Bronchial epithelial cell (primary cell): ENCODE results near the gene IL19. TPM values are rescaled to one million over a fixed set of nuclear protein-coding genes. Genes with fewer than 3 reads are reported as not detected.
A peak's percentile ranks its signal among the peaks of the same experiment; 100 is the strongest.

Experiments
- DNase-seq: peaks from one replicate; pipeline ENCODE4 v3.0.0-alpha.2; 2010; ENCODE audit warnings: low read depth
- FAIRE-seq: peaks from 2 replicates; lab custom pipeline; 2011; peaks lifted over from hg19 to GRCh38; lab: Jason Lieb, UNC
- H3K27me3 ChIP-seq: 2 replicates; pipeline ENCODE4 v1.5.1; 2011; ENCODE audit warnings: low read length; ENCODE audit not compliant: control insufficient read depth, insufficient read depth
- H3K36me3 ChIP-seq: 2 replicates; pipeline ENCODE4 v1.5.1; 2011; ENCODE audit warnings: low read length; ENCODE audit not compliant: control insufficient read depth, insufficient read depth
- H3K4me3 ChIP-seq: 2 replicates; pipeline ENCODE4 v1.5.1; 2011; ENCODE audit warnings: mild to moderate bottlenecking, low read depth, low read length, control low read depth
- CTCF ChIP-seq: IDR thresholded peaks from 2 replicates; pipeline ENCODE4 v1.5.1; 2011; ENCODE audit warnings: mild to moderate bottlenecking, moderate library complexity, low read length, control low read depth, inconsistent platforms; ENCODE audit not compliant: insufficient read depth, severe bottlenecking
- total RNA-seq: library from RNA; depleted of rRNA; stranded (reverse); fragments of >200 nt; gene quantifications from 2 replicates; pipeline ENCODE4 v1.2.1, GENCODE V29; 2014

IL19 gene
- total RNA-seq, 1 donor from 2014 or later: not detected

GRCh38 chr1:206885341-206886060, 114.9 kb downstream of the IL19 start:
- FAIRE-seq: no peak
- Histone ChIP-seq H3K27me3 (no peaks in the 10 kb centered on the region), H3K4me3 (no peak overlapping the region), H3K36me3 (no peaks in the 10 kb centered on the region)
- DNase-seq: peak; percentile 95
- no peak for TF ChIP-seq CTCF

GRCh38 chr1:206886831-206887230, 116.3 kb downstream of the IL19 start:
- H3K27me3 ChIP-seq: no peaks in the 10 kb centered on the region
- H3K36me3 ChIP-seq: no peaks in the 10 kb centered on the region
- DNase-seq: no peak
- no peak overlapping the region for H3K4me3 ChIP-seq
- TF ChIP-seq CTCF: no peak
- FAIRE-seq: no peak

- FAIRE-seq (no peak), DNase-seq (peak; percentile 80)
- no peak for TF ChIP-seq CTCF
- H3K36me3 ChIP-seq: no peaks in the 10 kb centered on the region
- H3K4me3 ChIP-seq: no peak overlapping the region
- H3K27me3 ChIP-seq: no peaks in the 10 kb centered on the region
Observed at GRCh38 chr1:206887701-206888100, 117.1 kb downstream of the IL19 start.

- DNase-seq: peak; percentile 97
- Histone ChIP-seq H3K36me3 (no peaks in the 10 kb centered on the region), H3K27me3 (no peaks in the 10 kb centered on the region), H3K4me3 (no peak overlapping the region)
- TF ChIP-seq CTCF: no peak
- no peak for FAIRE-seq
Observed at GRCh38 chr1:206890125-206891060, 119.8 kb downstream of the IL19 start.

GRCh38 chr1:206891412-206891811, 120.8 kb downstream of the IL19 start:
- H3K4me3 ChIP-seq: no peak overlapping the region
- no peaks in the 10 kb centered on the region for H3K36me3 ChIP-seq
- no peaks in the 10 kb centered on the region for H3K27me3 ChIP-seq
- TF ChIP-seq CTCF: no peak
- FAIRE-seq: no peak
- peak; percentile 73 for DNase-seq

Other genes with a start within 250 kb of the IL19 start
- 52.0 and 56.1 TPM in 2 replicates for gene EIF2D, start 158.3 kb upstream of the IL19 start, total RNA-seq
- 51.0 and 58.2 TPM in 2 replicates for gene DYRK3, start 135.2 kb upstream of the IL19 start, total RNA-seq
- 23.2 and 33.2 TPM in 2 replicates for gene MAPKAPK2, start 85.9 kb upstream of the IL19 start, total RNA-seq
- gene IL10, start 1.7 kb downstream of the IL19 start, total RNA-seq: not detected in 2 replicates
- gene IL20, start 94.8 kb downstream of the IL19 start, total RNA-seq: 0.53 TPM in 1 of 2 replicates, not detected in the other
- 0.13 and 0.26 TPM in 2 replicates for gene IL24, start 126.7 kb downstream of the IL19 start, total RNA-seq
- gene FCMR, start 151.2 kb downstream of the IL19 start, total RNA-seq: 0.38 TPM in 1 of 2 replicates, not detected in the other
- under 0.01 and 0.51 TPM in 2 replicates for gene PIGR, start 175.7 kb downstream of the IL19 start, total RNA-seq
- not detected in 2 replicates for gene FCAMR, start 199.7 kb downstream of the IL19 start, total RNA-seq